Gastrocnemius medialis (tissue), 4 donors: ENCODE measurements around the gene UBE3C. TPM values are rescaled to one million over a fixed set of nuclear protein-coding genes. Genes with fewer than 3 reads are reported as not detected.
"Not testable (repeated sequence)": the region's sequence is repeated elsewhere in the genome, so short reads cannot be mapped to it uniquely, and the experiment has no call there.

ENCODE experiments used
- ATAC-seq, 2 donors: fragments of 150-250 bp; one replicate each; pipeline ENCODE4 v1.9.1; 2016
- DNase-seq, 2 donors: peaks; one replicate each; pipeline ENCODE4 v3.0.0-alpha.2; 2019
- H3K27ac ChIP-seq, 4 donors: fragments of 200-600 bp; sonication (generic); 1 replicate in 1 of 4; 2 replicates in 3 of 4; pipeline ENCODE4 v1.5.1; 2016 to 2018; ENCODE audit warnings: mild to moderate bottlenecking in 2 of 4, moderate library complexity in 1 of 4
- H3K27me3 ChIP-seq, 3 donors: fragments of 200-600 bp; sonication (generic) in 2 of 3; 1 replicate in 1 of 3; 2 replicates in 2 of 3; pipeline versions ENCODE4 v1.5.1 to v1.6.0; 2016 to 2019; ENCODE audit warnings: mild to moderate bottlenecking in 1 of 3, moderate library complexity in 1 of 3
- H3K36me3 ChIP-seq, 2 donors: fragments of 200-600 bp; sonication (generic) in 1 of 2; one replicate each; pipeline ENCODE4 v1.5.1; 2017 to 2018
- H3K4me1 ChIP-seq, 2 donors: fragments of 200-600 bp; sonication (generic) in 1 of 2; one replicate each; pipeline ENCODE4 v1.5.1; 2016 to 2017; ENCODE audit warnings: mild to moderate bottlenecking in 2 of 2
- H3K4me3 ChIP-seq, 4 donors: fragments of 200-600 bp; sonication (generic) in 3 of 4; 1 replicate in 1 of 4; 2 replicates in 3 of 4; pipeline ENCODE4 v1.5.1; 2016 to 2019; ENCODE audit warnings: mild to moderate bottlenecking in 2 of 4
- H3K9me3 ChIP-seq, 3 donors: fragments of 200-600 bp; sonication (generic) in 2 of 3; 1 replicate in 1 of 3; 2 replicates in 2 of 3; pipeline ENCODE4 v1.5.1; 2016 to 2019
- CTCF ChIP-seq, 5 experiments: fragments of 450-650 bp in 3 of 5; fragments of 200-600 bp in 2 of 5; sonication (generic) in 2 of 5; IDR thresholded peaks in 4 of 5; conservative IDR thresholded peaks in 1 of 5; 1 replicate in 4 of 5; 2 replicates in 1 of 5; pipeline ENCODE4 v1.5.1; 2016 to 2019; ENCODE audit warnings: antibody characterized with exemption in 5 of 5, mild to moderate bottlenecking in 3 of 5, moderate library complexity in 3 of 5
- POLR2A ChIP-seq, 2 donors: fragments of 450-650 bp; IDR thresholded peaks; one replicate each; pipeline ENCODE4 v1.6.1; 2017; ENCODE audit warnings: antibody characterized with exemption in 2 of 2, mild to moderate bottlenecking in 2 of 2, moderate library complexity in 2 of 2
- in situ Hi-C, 4 donors: fragments of 200-750 bp; cut with MboI; loops; one replicate each; pipeline versions ENCODE4 v1.15.0 to v1.8.0; 2017; ENCODE audit warnings: low sequenced_read_pairs in 4 of 4
- intact Hi-C: fragments of 100-400 bp; cut with DNase I; formaldehyde crosslinking; loops from one replicate; pipeline ENCODE4 v1.15.1; 2023; ENCODE audit warnings: low total_unique reads
- total RNA-seq, 4 donors: library from RNA; depleted of rRNA; stranded (reverse); fragments of >200 nt; gene quantifications; one replicate each; pipeline versions ENCODE4 v1.1.0 to v1.2.3, GENCODE V29; 2016

UBE3C gene
- total RNA-seq, 4 donors from 2014 or later = 64.4 to 123 (median 76.3) TPM

- no peak for DNase-seq
- TF ChIP-seq POLR2A (IDR thresholded peaks at IDR 0.05) = no peak
- TF ChIP-seq CTCF (IDR thresholded peaks at IDR 0.05 in 4 of 5, conservative IDR thresholded peaks at IDR 0.05 in 1 of 5) = no peak
- in situ Hi-C loops = no loop called here
Observed at GRCh38 chr7:157097056-157097329, 41.7 kb upstream of the UBE3C start.

GRCh38 chr7:157097569-157097968 lies 41.2 kb upstream of the UBE3C start:
- peaks cover 6 to 15% (median 7%) of the 10 kb centered on the region in 3 donors for H3K27me3 ChIP-seq
- in situ Hi-C loops = no loop called here

More at GRCh38 chr7:157097056-157097329, 41.7 kb upstream of the UBE3C start:
- H3K4me1 ChIP-seq = no peaks in the 10 kb centered on the region
- H3K27me3 ChIP-seq = peaks cover 6 to 15% (median 7%) of the 10 kb centered on the region in 3 donors
- intact Hi-C loops = no loop called here
- ATAC-seq = no peak
- no peaks in the 10 kb centered on the region for H3K9me3 ChIP-seq
- no peak overlapping the region for H3K27ac ChIP-seq
- H3K36me3 ChIP-seq = no peaks in the 10 kb centered on the region
- no peak overlapping the region for H3K4me3 ChIP-seq

GRCh38 chr7:157100005-157100404 lies 38.7 kb upstream of the UBE3C start:
- H3K9me3 ChIP-seq, DNase-seq, intact Hi-C loops, H3K4me1 ChIP-seq, H3K27ac ChIP-seq, ATAC-seq, in situ Hi-C loops, H3K36me3 ChIP-seq, H3K4me3 ChIP-seq: not testable (repeated sequence)
- H3K27me3 ChIP-seq = peaks cover 6 to 12% (median 7%) of the 10 kb centered on the region in 3 donors

More at GRCh38 chr7:157097569-157097968, 41.2 kb upstream of the UBE3C start:
- no peaks in the 10 kb centered on the region for H3K4me1 ChIP-seq
- no peak overlapping the region for H3K27ac ChIP-seq
- DNase-seq (no peak), ATAC-seq (no peak)
- intact Hi-C loops = no loop called here
- H3K36me3 ChIP-seq = no peaks in the 10 kb centered on the region
- no peak for TF ChIP-seq CTCF (IDR thresholded peaks at IDR 0.05 in 4 of 5, conservative IDR thresholded peaks at IDR 0.05 in 1 of 5)
- TF ChIP-seq POLR2A (IDR thresholded peaks at IDR 0.05) = no peak
- H3K9me3 ChIP-seq = no peaks in the 10 kb centered on the region
- H3K4me3 ChIP-seq = no peak overlapping the region

GRCh38 chr7:157103641-157104040 lies 35.1 kb upstream of the UBE3C start:
- H3K9me3 ChIP-seq, intact Hi-C loops, in situ Hi-C loops, H3K4me1 ChIP-seq, H3K4me3 ChIP-seq, DNase-seq, ATAC-seq, H3K27ac ChIP-seq, H3K36me3 ChIP-seq: not testable (repeated sequence)
- peaks cover 0 to 13% (median 2%) of the 10 kb centered on the region in 3 donors for H3K27me3 ChIP-seq

GRCh38 chr7:157111311-157111710 lies 27.4 kb upstream of the UBE3C start:
- ATAC-seq = no peak
- no peaks in the 10 kb centered on the region for H3K4me1 ChIP-seq
- TF ChIP-seq POLR2A (IDR thresholded peaks at IDR 0.05) (no peak), CTCF (IDR thresholded peaks at IDR 0.05 in 4 of 5, conservative IDR thresholded peaks at IDR 0.05 in 1 of 5) (no peak)
- peaks cover 0 to 9% (median 5%) of the 10 kb centered on the region in 3 donors for H3K27me3 ChIP-seq
- H3K4me3 ChIP-seq = no peak overlapping the region
- intact Hi-C loops = no loop called here
- no peak for DNase-seq
- H3K27ac ChIP-seq = no peak overlapping the region
- in situ Hi-C loops = no loop called here
- no peaks in the 10 kb centered on the region for H3K9me3 ChIP-seq
- H3K36me3 ChIP-seq = no peaks in the 10 kb centered on the region

- in situ Hi-C loops = no loop called here
- DNase-seq (no peak), ATAC-seq (no peak)
- Histone ChIP-seq H3K4me3 (no peak overlapping the region), H3K9me3 (no peaks in the 10 kb centered on the region), H3K36me3 (no peaks in the 10 kb centered on the region), H3K4me1 (no peaks in the 10 kb centered on the region), H3K27me3 (peaks cover 0 to 8% (median 5%) of the 10 kb centered on the region in 3 donors), H3K27ac (no peak overlapping the region)
- intact Hi-C loops = no loop called here
- no peak for TF ChIP-seq CTCF (IDR thresholded peaks at IDR 0.05 in 4 of 5, conservative IDR thresholded peaks at IDR 0.05 in 1 of 5)
- no peak for TF ChIP-seq POLR2A (IDR thresholded peaks at IDR 0.05)
Observed at GRCh38 chr7:157112706-157113105, 26.0 kb upstream of the UBE3C start.
